Esophagus squamous epithelium (tissue), 5 donors: ENCODE results near the gene COL4A6. TPM values are rescaled to one million over a fixed set of nuclear protein-coding genes. Genes with fewer than 3 reads are reported as not detected.

Experiments used
- DNase-seq: peaks from one replicate; lab custom pipeline; 2025; lab: John Stamatoyannopoulos, UW
- H3K27ac ChIP-seq, 4 donors: fragments of 200-600 bp; sonication (generic); one replicate each; pipeline ENCODE4 v1.5.1; 2016 to 2019; ENCODE audit warnings: mild to moderate bottlenecking in 1 of 4
- H3K27me3 ChIP-seq, 4 donors: fragments of 200-600 bp; sonication (generic); 1 replicate in 3 of 4; 2 replicates in 1 of 4; pipeline versions ENCODE4 v1.5.1 to v1.6.0; 2017 to 2021; ENCODE audit warnings: antibody characterized with exemption in 1 of 4
- H3K36me3 ChIP-seq, 3 donors: fragments of 200-600 bp; sonication (generic); one replicate each; pipeline ENCODE4 v1.5.1; 2016 to 2019
- H3K4me1 ChIP-seq, 3 donors: fragments of 200-600 bp; sonication (generic); one replicate each; pipeline ENCODE4 v1.5.1; 2017 to 2019
- H3K4me3 ChIP-seq, 4 donors: fragments of 200-600 bp; sonication (generic); 1 replicate in 3 of 4; 2 replicates in 1 of 4; pipeline ENCODE4 v1.5.1; 2016 to 2019; ENCODE audit warnings: mild to moderate bottlenecking in 2 of 4, moderate library complexity in 1 of 4
- H3K9me3 ChIP-seq, 3 donors: fragments of 200-600 bp; sonication (generic); one replicate each; pipeline ENCODE4 v1.5.1; 2016 to 2019
- CTCF ChIP-seq, 6 experiments: fragments of 450-650 bp in 4 of 6; fragments of 200-600 bp in 2 of 6; sonication (generic) in 2 of 6; IDR thresholded peaks; one replicate each; pipeline ENCODE4 v1.5.1; 2016 to 2019; ENCODE audit warnings: antibody characterized with exemption in 6 of 6, mild to moderate bottlenecking in 4 of 6, moderate library complexity in 4 of 6
- POLR2A ChIP-seq, 4 donors: fragments of 450-650 bp; IDR thresholded peaks; one replicate each; pipeline ENCODE4 v1.6.1; 2017; ENCODE audit warnings: antibody characterized with exemption in 4 of 4, mild to moderate bottlenecking in 4 of 4, moderate library complexity in 3 of 4
- WGBS, 2 donors: methylation state at CpG; one replicate each; pipeline ENCODE4 v1.1.5; 2018; 5-methylcytosine and 5-hydroxymethylcytosine counted together
- intact Hi-C: fragments of 100-400 bp; cut with DNase I; formaldehyde crosslinking; loops from one replicate; pipeline ENCODE4 v1.15.0; 2022
- total RNA-seq, 4 donors: library from RNA; depleted of rRNA; stranded (reverse); fragments of >200 nt; gene quantifications; one replicate each; pipeline ENCODE4 v1.1.0, GENCODE V29; 2016
- donor health status: DM: yes; HTN: yes; CAD: no.

COL4A6 gene
- total RNA-seq, 4 donors from 2014 or later: 1.1 to 6.5 (median 2.9) TPM

- intact Hi-C loops: no loop called here
- Histone ChIP-seq H3K27me3 (no peaks in the 10 kb centered on the region), H3K4me1 (no peaks in the 10 kb centered on the region), H3K36me3 (no peaks in the 10 kb centered on the region), H3K4me3 (no peak overlapping the region), H3K27ac (no peak overlapping the region), H3K9me3 (no peaks in the 10 kb centered on the region)
- DNase-seq: no peak
- TF ChIP-seq CTCF (IDR thresholded peaks at IDR 0.05) (no peak), POLR2A (IDR thresholded peaks at IDR 0.05) (no peak)
- 20 to 38% methylated on average over 1 of the region's 1 CpG for WGBS, 2 donors
Observed at GRCh38 chrX:108426262-108426661, 12.0 kb downstream of the COL4A6 start.

- intact Hi-C loops: no loop called here
- Histone ChIP-seq H3K27ac (no peak overlapping the region), H3K27me3 (no peaks in the 10 kb centered on the region), H3K9me3 (no peaks in the 10 kb centered on the region), H3K4me1 (no peaks in the 10 kb centered on the region), H3K4me3 (no peak overlapping the region), H3K36me3 (no peaks in the 10 kb centered on the region)
- no peak for DNase-seq
- no peak for TF ChIP-seq POLR2A (IDR thresholded peaks at IDR 0.05)
- no peak for TF ChIP-seq CTCF (IDR thresholded peaks at IDR 0.05)
- WGBS, 2 donors: 56 to 100% methylated on average over 1 of the region's 1 CpG
Observed at GRCh38 chrX:108420481-108420880, 17.7 kb downstream of the COL4A6 start.

GRCh38 chrX:108419401-108419800 lies 18.8 kb downstream of the COL4A6 start:
- H3K4me1 ChIP-seq: no peaks in the 10 kb centered on the region
- no peaks in the 10 kb centered on the region for H3K36me3 ChIP-seq
- no peak for TF ChIP-seq CTCF (IDR thresholded peaks at IDR 0.05)
- no peak for TF ChIP-seq POLR2A (IDR thresholded peaks at IDR 0.05)
- no peak overlapping the region for H3K27ac ChIP-seq
- DNase-seq: no peak
- intact Hi-C loops: no loop called here
- H3K9me3 ChIP-seq: no peaks in the 10 kb centered on the region
- no peaks in the 10 kb centered on the region for H3K27me3 ChIP-seq
- H3K4me3 ChIP-seq: no peak overlapping the region
- WGBS, 2 donors: 27 to 72% methylated on average over 1 of the region's 1 CpG

GRCh38 chrX:108417257-108417656 lies 21.0 kb downstream of the COL4A6 start:
- no peak for DNase-seq
- intact Hi-C loops: no loop called here
- H3K9me3 ChIP-seq: no peaks in the 10 kb centered on the region
- H3K27me3 ChIP-seq: no peaks in the 10 kb centered on the region
- H3K4me3 ChIP-seq: no peak overlapping the region
- H3K36me3 ChIP-seq: no peaks in the 10 kb centered on the region
- TF ChIP-seq CTCF (IDR thresholded peaks at IDR 0.05): no peak
- no peak for TF ChIP-seq POLR2A (IDR thresholded peaks at IDR 0.05)
- no peaks in the 10 kb centered on the region for H3K4me1 ChIP-seq
- WGBS, 2 donors: 35 to 71% methylated on average over 1 of the region's 1 CpG
- H3K27ac ChIP-seq: no peak overlapping the region

DNA sequence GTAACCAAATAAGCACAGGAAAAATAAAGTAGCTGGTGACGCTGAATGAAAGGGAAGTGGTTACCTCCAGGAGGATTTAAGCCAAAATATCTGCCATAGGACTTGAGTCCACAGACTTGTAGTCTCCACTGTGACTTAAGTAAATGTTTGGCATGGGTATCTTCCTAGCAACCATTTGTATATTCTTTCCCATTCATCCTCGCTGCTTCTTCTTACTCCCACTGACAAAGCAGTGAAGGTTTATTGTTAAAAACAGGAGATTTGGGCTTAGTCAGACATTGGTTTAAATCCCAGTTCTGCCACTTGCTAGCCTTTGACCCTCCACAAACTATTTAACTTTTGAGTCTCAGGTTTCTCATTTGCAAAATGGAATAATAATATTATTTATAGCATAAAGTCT lies 22.3 kb downstream of the COL4A6 start:
- Histone ChIP-seq H3K4me3 (no peak overlapping the region), H3K27me3 (no peaks in the 10 kb centered on the region), H3K4me1 (no peaks in the 10 kb centered on the region), H3K9me3 (no peaks in the 10 kb centered on the region), H3K36me3 (no peaks in the 10 kb centered on the region), H3K27ac (no peak overlapping the region)
- intact Hi-C loops: no loop called here
- TF ChIP-seq CTCF (IDR thresholded peaks at IDR 0.05): no peak
- TF ChIP-seq POLR2A (IDR thresholded peaks at IDR 0.05): no peak
- 19 to 54% methylated on average over 2 of the region's 2 CpGs for WGBS, 2 donors
- DNase-seq: no peak
